Stimulated activated CD8-positive, alpha-beta memory T cell treated with anti-CD3 and anti-CD28 coated beads, Interleukin-2, amount 100 ng/mL, for 1 hour (primary cell): ENCODE measurements around the gene PREPL.
"Not testable (repeated sequence)": the region's sequence is repeated elsewhere in the genome, so short reads cannot be mapped to it uniquely, and the experiment has no call there.

Source experiments
- DNase-seq, 2 donors: peaks; one replicate each; pipeline ENCODE4 v3.0.0-alpha.2; 2020; ENCODE audit warnings: low read depth in 2 of 2

Gene PREPL

GRCh38 chr2:44348400-44348799, 12.9 kb downstream of the PREPL start:
- DNase-seq, result no peak

GRCh38 chr2:44347526-44347925, 13.8 kb downstream of the PREPL start:
- DNase-seq, result no peak

DNA sequence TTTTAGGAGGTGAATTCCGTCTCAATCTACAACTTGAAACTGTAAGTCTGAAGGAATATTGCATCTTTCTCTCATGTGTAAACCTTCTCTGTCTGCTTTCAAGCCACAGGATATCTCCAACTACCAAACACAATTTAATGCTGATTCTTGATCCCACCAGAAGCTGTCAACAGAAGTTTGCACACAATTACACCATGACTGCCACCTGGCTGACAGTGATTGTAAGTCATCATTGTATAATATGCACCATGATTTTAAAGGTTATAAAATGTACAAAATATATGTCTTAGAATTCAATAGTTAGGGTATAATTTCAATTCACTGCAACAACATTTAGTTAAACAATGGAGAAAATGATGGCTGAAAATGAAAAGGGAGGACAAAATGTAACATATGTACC, 18.4 kb downstream of the PREPL start:
- no peak for DNase-seq

GRCh38 chr2:44335806-44336538, 25.3 kb downstream of the PREPL start:
- no peak for DNase-seq

DNA sequence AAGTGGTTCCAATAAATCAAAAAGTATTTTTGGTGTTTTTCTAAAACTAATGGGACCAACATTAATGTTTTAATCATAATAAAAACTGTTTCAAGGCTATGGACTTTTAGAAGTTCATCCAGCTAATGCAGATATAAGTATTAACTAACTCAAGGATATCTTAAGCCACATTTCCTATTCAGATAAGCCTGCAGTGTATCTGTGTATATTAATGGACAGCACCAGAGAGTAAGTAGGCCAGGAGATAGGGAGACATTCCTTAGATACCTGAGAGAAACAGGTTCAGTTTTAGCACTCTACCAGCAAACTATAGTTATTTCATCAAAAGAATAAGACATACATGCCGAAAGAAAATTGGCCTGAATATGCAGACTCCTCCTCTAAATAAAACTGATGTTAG, 27.3 kb downstream of the PREPL start:
- no peak for DNase-seq

GRCh38 chr2:44330801-44331200, 30.5 kb downstream of the PREPL start:
- DNase-seq, result no peak

GRCh38 chr2:44329343-44329742, 32.0 kb downstream of the PREPL start:
- no peak for DNase-seq

DNA sequence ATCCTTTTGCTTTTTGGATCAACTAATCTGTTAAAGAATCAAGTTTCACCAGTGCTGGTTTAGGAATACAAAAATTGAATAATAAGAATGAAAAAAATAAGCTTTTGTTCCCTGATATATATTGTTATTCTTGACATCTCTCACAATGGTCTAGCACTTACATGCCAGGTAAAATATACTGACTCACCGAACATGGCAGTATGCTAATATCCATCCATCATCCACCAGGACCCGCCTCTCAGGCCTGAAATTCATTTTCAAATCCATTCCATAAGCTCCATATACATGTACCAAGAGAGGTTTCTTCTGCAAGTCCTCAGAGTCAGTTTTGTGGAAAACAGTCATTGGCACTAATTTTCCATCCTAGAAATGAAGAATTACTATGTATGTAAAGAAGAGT, 32.5 kb downstream of the PREPL start:
- DNase-seq, result no peak

DNA sequence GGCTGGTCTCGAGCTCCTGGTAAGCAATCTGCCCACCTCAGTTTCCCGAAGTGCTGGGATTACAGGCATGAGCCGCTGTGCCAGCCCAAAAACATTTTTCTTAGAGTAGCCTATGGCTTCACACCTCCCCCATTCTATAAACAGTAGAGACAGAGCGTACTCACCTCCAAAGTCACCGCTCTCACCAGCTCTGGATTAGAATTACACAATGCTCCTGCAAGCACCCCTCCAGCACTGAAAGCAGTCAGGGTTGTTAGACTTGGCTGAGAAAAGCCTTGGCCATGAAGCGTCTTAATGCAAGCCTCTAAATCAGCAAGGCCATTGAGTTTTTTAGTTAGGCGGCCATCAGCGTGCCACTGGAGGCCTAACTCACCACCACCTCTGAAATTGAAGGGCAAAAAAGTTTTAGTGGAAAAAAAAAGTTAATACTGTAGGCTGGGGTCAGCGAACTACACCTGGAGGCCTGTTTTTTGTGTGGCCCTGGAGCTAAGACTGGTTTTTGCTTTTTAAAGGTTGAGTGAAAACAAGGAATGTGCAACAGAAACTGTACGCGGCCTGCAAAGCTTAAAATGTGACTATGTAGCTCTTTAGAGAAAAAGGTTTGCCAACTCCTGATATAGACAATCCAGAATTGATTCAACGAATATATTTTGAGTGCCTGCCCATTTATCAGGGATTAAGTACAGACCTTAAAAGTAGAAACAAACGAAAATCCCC, 34.6 kb downstream of the PREPL start:
- no peak for DNase-seq

- DNase-seq, result no peak
These were observed 35.4 kb downstream of the PREPL start for GRCh38 chr2:44325897-44326296.

DNA sequence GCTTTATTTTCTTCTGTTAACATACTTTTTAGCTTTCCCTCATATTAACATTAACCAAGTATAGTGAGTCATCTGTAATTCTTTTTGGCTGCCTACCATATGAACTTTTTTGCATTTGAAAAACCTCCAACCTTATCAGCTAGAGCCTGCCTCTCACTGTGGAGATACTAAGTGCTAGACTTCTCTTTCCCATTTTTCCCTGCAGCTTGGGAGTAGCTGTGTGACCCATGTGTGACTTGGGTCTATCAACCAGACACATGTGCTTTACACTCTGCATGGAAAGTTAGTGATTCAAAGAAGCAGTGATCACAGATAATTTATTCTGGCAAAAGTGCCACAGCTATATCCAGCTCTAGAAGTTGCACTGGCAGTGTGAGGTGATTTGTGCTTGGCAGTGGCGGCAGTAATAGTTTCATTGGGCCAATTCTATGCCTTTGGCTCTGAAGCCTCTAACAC, 36.3 kb downstream of the PREPL start:
- no peak for DNase-seq

DNA sequence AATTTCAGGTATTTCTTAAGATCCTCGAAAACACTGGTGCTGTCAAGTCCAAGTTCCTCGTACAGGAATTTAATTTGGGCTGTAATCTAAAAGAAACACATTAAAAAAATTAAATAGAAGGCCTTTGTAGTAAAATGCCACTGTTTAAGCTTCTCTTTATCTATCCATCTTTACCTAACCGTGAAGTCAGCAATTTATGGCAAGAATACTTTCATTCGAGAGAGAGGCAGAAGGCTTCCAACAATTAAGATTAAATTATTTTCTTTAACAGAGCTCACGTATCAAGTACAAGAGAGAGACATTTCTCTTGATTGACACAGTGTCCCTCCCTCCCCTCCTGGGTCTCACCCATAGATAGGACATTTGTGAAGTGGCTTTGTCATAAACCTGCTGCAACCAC, 39.9 kb downstream of the PREPL start:
- no peak for DNase-seq

GRCh38 chr2:44320832-44321231, 40.5 kb downstream of the PREPL start:
- DNase-seq, result no peak

DNA sequence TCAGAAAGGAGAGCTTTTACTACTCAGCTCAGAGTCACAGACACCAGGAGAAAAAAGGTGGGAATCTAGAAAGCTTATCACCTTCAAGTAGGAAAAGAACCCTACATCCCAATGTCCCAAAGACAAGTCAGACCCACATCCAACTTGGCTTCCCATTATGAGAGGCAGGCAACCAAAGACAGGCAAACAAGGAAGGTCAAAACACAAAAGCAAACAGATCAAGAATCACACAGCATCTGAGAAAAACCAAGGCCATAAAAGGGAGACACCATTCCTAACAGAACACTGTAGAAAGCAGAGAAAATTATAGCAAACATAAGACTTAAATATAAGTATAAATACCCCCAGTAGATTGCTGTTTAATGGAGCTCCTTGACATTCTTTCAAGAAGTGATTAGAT, 45.3 kb downstream of the PREPL start:
- no peak for DNase-seq

DNA sequence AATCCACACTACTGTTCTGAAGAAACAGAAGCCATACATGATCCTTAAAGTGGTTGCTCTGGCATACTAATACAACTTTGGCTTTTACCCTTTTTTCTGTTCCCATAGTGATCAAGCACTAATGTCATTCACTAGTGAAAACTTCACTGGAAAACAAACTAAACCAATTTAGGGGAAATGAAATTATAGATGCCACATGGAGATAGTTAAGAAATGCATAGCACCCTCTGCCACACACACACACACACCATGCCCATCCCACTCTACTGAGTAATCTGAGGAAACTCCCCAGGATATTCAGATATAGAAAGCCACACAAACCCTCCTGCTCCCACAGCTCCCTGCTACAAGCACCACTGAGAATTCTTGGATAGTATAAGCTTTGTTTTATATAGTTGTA, 46.9 kb downstream of the PREPL start:
- DNase-seq, result no peak

DNA sequence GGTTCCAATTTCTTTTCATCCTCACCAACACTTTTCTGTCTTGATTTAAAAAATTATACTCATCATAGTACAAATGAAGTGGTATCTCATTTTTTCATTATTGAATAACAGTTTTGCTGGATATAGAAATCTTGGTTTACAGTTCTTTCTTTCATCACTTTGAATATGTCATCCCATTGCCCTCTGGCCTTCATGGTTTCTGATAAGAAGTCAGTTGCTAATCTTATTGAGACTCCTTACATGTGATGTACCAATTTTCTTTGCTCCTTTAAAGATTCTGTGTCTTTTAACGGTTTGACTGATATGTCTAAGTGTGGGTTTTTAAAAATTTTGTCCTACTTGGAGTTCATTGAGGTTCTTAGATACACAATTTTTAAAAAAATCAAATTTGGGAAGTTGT, 51.0 kb downstream of the PREPL start:
- DNase-seq, result no peak

DNA sequence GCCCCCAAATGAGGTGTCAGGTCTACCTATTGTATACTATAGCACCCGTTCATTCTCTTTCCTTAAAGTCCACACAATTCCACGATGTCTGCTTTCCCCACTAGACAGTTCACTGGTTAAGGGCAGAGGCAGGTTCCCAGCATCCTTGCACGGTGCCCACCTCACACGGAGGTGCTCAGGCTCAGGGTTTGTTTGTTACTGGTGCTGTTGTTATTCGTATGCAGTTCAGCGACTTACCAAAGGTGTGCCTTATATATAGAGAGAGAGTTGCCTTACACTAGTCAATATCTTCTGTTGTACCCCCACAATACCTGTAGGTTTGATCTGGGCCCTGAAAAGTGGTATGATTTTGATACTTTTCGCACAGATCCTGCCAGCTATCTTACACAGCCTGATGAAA, 55.4 kb downstream of the PREPL start:
- DNase-seq, result no peak

DNA sequence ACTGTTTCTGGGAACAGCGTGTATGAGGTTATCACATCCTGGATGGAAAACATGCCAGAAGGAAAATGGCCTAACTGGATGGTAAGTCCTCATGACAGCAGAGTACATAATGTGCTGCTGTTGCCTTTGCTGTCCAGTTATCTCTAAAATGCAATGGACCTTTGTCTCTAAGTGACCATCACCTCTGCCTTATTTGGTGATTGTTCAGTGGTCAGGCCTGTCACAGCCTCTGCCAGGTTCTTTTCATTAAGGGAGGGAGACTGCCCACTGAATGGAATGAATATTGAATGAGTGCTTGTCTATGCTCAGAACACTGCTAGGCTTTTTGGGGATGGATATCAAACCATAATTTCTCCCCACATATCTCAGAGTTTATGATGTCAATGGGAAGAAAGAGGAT, 57.0 kb downstream of the PREPL start:
- DNase-seq, result no peak

- not testable (repeated sequence) for DNase-seq
These were observed 57.5 kb downstream of the PREPL start for GRCh38 chr2:44303766-44304165.

DNA sequence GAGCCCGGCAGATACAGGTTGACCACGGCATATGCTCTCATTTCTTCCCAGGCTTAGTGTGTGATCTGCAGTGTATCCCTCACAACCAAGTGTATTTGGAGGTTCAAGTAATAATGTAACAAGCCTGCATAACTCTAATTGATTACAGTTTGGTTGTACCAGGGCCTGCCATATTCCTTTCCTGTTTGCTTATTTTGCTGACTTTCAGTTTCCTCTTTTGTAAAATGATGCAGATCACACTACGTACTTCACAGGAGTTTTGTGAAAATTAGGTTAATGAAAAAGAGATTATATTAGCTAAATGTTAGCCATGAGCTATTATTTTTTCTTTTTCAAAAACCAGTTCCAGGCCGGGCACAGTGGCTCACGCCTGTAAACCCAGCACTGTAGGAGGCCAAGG, 60.2 kb downstream of the PREPL start:
- no peak for DNase-seq

- no peak for DNase-seq
These were observed 61.7 kb downstream of the PREPL start for GRCh38 chr2:44299635-44300034.

GRCh38 chr2:44297431-44297830, 63.9 kb downstream of the PREPL start:
- no peak for DNase-seq

- no peak for DNase-seq
These were observed 64.6 kb downstream of the PREPL start for GRCh38 chr2:44296653-44297052.
